Activated CD8-positive, alpha-beta memory T cell treated with anti-CD3 and anti-CD28 coated beads, Interleukin-2, amount 50 U/mL, for 1 hour (primary cell): ENCODE data around the gene TREM1.

ENCODE experiments used
- DNase-seq: peaks from one replicate; pipeline ENCODE4 v3.0.0-alpha.2; 2020; ENCODE audit errors: extremely low read depth

TREM1 gene

DNA sequence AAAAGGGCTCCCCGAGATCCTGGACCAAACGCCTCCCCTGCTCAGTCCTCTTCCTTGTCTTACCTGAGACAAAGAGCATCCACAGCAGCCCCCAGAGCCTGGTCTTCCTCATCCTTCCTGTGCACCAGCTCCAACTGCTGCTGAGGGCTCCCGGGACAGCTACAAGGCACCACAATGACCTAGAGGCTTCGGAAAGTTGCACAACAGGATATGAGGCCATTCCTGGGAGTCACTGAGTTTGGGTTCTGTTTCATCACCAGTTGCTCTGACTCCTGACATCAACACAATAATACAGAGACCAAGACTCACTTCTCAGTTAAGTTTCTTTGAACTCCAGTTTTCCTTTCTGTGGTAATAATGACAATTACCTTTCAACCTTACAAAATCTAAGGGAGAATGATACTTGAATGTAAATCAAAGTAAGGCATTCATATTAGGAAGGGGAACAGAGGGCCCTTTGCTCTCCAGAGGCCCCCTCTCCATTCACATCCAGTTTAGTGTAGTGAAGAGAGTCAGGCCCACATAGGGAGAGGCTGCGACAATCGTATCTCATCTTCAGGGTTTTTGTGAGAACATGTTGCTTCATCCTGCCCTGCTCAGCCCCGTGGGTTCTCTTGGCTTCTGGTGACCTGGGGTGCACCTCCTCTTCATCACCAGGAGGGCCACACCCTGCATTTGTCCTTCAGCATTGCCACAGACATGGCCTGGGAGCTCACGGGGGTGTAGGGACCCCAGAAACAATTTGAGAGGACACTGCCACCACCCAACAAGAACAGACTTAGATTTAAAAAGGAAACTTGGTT, at the start of gene TREM1:
TREM1 (minus strand) TSS at position 139 of the 803 bp plus-strand sequence; CDS start at position 112, 27 bp downstream.
- DNase-seq = no peak

DNA sequence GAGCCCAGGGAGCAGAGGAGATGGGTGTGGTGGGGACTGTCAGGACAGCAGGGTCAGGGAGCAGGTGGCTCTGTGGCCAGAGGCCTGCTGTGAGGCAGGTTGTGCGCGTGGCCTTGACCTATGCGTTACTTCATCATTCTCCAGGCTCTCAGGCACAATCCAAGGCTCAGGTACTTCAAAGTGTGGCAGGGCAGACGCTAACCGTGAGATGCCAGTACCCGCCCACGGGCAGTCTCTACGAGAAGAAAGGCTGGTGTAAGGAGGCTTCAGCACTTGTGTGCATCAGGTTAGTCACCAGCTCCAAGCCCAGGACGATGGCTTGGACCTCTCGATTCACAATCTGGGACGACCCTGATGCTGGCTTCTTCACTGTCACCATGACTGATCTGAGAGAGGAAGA, 49.5 kb upstream of the TREM1 start:
- no peak for DNase-seq

DNA sequence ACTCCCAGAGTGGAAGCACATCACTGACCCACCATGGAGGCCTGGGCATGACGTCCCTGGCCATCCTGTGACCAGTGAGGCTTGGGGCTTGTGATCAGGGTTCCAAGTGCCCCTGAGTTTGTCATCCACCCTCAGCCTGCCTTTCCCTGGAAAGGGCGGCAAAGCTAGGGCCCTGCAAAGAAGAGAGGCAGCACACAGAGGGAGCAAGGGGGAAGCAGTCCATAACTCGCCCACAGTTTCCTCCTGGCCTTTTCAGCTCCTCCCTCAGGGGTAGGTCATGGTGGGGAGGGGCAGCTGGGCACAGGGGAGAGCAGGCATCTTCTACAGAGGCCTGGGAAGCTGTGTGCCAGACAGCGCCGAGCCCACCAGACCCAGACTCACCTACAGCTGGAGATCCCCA, 48.8 kb upstream of the TREM1 start, which contains the start of gene NCR2:
NCR2 (plus strand) TSS at position 313 of the 400 bp plus-strand sequence. CDS start 269 bp downstream, outside the sequence.
- DNase-seq = no peak

GRCh38 chr6:41334482-41335040, 48.1 kb upstream of the TREM1 start:
- DNase-seq = no peak

DNA sequence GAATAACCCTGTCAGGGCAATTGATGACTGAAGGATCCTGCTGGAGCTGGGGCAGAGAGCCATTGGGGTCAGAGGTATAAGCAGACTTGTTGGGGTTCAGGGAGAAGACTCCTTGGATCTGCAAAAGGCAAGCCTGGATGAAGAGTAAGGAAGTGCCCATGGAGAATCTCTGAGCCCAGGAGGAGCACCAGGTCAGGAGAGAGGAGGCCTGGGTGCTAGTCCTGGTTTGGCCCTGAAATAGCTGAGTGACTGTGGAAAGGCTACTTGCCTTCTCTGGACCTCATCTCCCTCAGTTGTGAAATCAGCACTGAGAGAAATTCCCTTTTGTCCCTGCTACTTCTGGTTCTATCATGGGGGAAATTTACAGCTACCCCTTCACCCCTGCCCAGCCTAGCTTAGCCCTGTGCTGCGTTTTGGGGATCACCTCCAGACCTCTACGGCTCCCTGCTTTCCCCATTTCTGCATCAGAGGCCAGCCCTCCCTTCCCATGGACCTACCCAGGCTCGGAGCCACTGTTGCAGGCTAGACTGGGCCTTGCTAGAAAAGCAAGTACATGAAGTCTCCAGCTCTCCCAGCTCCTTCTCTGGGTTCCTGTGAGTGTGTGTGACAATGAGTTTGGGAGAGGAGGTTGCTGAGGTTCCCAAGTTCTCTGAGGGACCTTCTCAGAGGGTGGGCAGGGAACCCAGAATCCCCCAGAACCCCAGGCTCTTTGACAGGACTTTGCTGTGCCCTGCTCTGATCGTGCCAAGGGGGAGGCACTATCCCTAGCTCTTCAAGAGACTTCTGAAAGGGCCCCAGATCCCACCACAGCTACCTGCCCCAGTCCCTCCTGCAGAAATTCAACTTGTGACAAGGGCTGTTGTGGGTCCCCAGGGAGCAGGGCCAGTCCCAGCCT, 46.6 kb upstream of the TREM1 start:
- DNase-seq = no peak

GRCh38 chr6:41332241-41332640, 45.8 kb upstream of the TREM1 start:
- no peak for DNase-seq

DNA sequence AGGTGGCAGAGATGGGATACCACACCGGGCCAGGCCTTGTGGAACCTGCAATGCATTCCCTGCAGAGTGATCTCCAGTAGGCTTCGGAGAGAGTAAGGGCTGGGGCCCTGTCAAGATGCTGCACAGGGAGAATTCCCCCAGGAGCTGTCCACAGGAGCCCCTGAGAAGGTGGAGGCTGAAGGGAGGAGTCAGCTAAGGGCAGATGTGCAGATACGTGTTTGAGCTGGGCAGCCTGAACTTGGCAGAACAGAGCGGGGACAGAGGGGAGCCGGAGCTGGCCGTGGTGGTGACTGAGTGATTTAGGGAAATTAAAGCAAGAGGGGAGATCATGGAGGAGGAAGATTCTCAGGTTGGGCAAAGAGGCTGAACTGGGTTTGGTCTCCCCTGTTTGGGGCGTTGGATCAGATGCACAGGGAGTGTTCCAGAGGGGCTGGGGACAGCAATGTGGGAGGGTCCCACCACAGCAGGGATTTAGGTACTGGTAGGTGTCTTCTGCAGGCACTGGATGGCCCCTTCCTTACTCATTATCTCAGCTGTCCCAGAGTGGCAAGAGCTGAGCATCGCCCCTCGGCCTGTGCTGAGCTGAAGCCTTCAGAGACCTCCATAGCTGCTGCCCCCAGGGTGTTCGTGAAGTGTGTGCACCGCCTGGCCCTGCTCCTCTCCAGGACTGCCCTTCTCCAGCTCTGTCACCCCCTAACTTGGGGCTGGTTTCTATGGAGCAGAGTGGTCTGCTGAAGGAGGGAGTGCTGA, 45.1 kb upstream of the TREM1 start:
- DNase-seq = no peak

GRCh38 chr6:41327177-41327576, 40.7 kb upstream of the TREM1 start:
- DNase-seq = no peak

DNA sequence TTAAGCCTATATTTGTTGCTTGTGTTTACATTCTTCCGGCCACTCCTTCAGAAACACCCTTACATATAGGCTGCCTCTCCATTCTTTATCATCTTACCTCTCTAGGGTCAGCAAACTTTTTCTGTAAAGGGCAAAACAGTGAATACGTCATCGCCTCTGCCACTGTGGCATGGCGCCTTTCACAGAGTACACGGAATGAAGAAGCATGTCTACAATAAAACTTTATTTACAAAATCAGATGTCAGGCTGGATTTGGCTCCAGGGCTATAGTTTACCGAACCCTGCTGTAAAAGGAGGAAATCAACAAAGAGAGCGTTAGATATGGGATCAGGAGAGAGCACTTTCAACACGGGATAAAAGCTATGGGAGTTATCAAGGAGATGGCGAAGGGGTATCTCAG, 39.6 kb upstream of the TREM1 start:
- DNase-seq = no peak

GRCh38 chr6:41325446-41326066, 39.1 kb upstream of the TREM1 start:
- DNase-seq = no peak

DNA sequence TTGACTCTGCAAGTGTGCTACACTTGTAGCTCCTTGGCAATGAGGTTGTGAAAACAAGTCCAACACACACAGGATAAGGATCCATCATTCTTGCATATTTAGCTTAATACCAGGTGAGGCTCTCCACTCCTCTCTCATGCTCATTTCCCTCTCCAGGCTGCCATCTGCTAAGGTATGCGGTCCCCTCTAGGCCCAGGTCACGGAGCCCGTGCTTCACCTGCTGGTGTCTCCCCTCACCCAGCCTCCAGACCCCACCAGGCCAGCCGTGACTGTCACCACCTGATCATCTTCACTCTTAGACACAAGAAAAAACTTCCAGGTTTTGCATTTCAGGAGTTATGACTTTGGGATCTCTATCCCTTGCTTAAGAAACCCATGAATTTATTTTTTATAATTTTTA, 34.7 kb upstream of the TREM1 start:
- no peak for DNase-seq

GRCh38 chr6:41318654-41319565, 32.4 kb upstream of the TREM1 start:
- peak; percentile 54 for DNase-seq

GRCh38 chr6:41318261-41318653, 31.8 kb upstream of the TREM1 start:
- DNase-seq = no peak

GRCh38 chr6:41315943-41316620, 29.6 kb upstream of the TREM1 start:
- no peak for DNase-seq

- no peak for DNase-seq
These were observed 28.7 kb upstream of the TREM1 start for GRCh38 chr6:41315203-41315602.

- DNase-seq = no peak
These were observed 19.8 kb upstream of the TREM1 start for GRCh38 chr6:41306187-41306854.

DNA sequence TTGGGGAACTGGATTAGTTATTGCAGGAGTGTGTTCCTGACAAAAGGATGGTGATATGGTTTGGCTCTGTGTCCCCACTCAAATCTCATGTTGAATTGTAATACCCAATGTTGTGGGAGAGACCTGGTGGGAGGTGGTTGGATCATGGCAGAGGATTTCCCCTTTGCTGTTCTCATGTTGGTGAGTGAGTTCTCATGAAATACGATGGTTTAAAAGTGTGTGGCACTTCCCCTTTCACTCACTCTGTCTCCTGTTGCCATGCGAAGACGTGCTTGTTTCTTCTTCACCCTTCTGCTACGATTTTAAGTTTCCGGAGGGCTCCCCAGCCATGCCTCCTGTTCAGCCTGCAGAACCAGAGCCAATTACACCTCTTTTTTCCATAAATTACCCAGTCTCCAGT, 16.2 kb upstream of the TREM1 start:
- DNase-seq = no peak

GRCh38 chr6:41298785-41299502, 12.5 kb upstream of the TREM1 start:
- no peak for DNase-seq
